Activated T-cell treated with anti-CD3 and anti-CD28 coated beads, Interleukin-2, amount 50 U/mL, for 24 hours (primary cell): Measurements from ENCODE around the gene FADS3.
A peak's percentile ranks its signal among the peaks of the same experiment; 100 is the strongest.

Source experiments
- DNase-seq: peaks from one replicate; pipeline ENCODE4 v3.0.0-alpha.2; 2020
- H3K27ac Mint-ChIP-seq: 2 replicates; pipeline ENCODE4 v1.8.0; 2020; ENCODE audit warnings: mild to moderate bottlenecking, mixed read lengths
- H3K27me3 Mint-ChIP-seq: 2 replicates; pipeline ENCODE4 v1.8.0; 2020; ENCODE audit warnings: mixed read lengths
- H3K36me3 Mint-ChIP-seq: 2 replicates; pipeline ENCODE4 v1.8.0; 2020; ENCODE audit warnings: low read depth, mixed read lengths
- H3K4me1 Mint-ChIP-seq: 2 replicates; pipeline ENCODE4 v1.8.0; 2020; ENCODE audit warnings: low read depth, mixed read lengths
- H3K4me3 Mint-ChIP-seq: 2 replicates; pipeline ENCODE4 v1.8.0; 2020; ENCODE audit warnings: mild to moderate bottlenecking, moderate library complexity, mixed read lengths
- H3K9me3 Mint-ChIP-seq: 2 replicates; pipeline ENCODE4 v1.8.0; 2020; ENCODE audit warnings: mixed read lengths

Gene FADS3

GRCh38 chr11:61908730-61909316, 17.5 kb upstream of the FADS3 start:
- Mint-ChIP-seq H3K27ac (no peak overlapping the region), H3K4me3 (no peak overlapping the region), H3K4me1 (no peaks in the 10 kb centered on the region), H3K27me3 (peaks cover 9% of the 10 kb centered on the region), H3K9me3 (no peaks in the 10 kb centered on the region), H3K36me3 (no peaks in the 10 kb centered on the region)
- no peak for DNase-seq

- Mint-ChIP-seq H3K27me3 (peaks cover 6% of the 10 kb centered on the region), H3K27ac (no peak overlapping the region)
Observed at GRCh38 chr11:61907871-61908729, 16.8 kb upstream of the FADS3 start.

GRCh38 chr11:61907282-61907681, 15.9 kb upstream of the FADS3 start:
- H3K9me3 Mint-ChIP-seq: no peaks in the 10 kb centered on the region
- no peaks in the 10 kb centered on the region for H3K4me1 Mint-ChIP-seq
- DNase-seq: no peak
- H3K36me3 Mint-ChIP-seq: no peaks in the 10 kb centered on the region
- H3K4me3 Mint-ChIP-seq: no peak overlapping the region
- no peak overlapping the region for H3K27ac Mint-ChIP-seq
- peaks cover 4% of the 10 kb centered on the region for H3K27me3 Mint-ChIP-seq

More at GRCh38 chr11:61907871-61908729, 16.8 kb upstream of the FADS3 start:
- no peaks in the 10 kb centered on the region for H3K9me3 Mint-ChIP-seq
- no peak for DNase-seq
- no peaks in the 10 kb centered on the region for H3K4me1 Mint-ChIP-seq
- H3K36me3 Mint-ChIP-seq: no peaks in the 10 kb centered on the region
- H3K4me3 Mint-ChIP-seq: no peak overlapping the region

- DNase-seq: no peak
- peaks cover 4% of the 10 kb centered on the region for H3K27me3 Mint-ChIP-seq
- H3K4me1 Mint-ChIP-seq: no peaks in the 10 kb centered on the region
- H3K27ac Mint-ChIP-seq: no peak overlapping the region
- H3K9me3 Mint-ChIP-seq: no peaks in the 10 kb centered on the region
- H3K4me3 Mint-ChIP-seq: no peak overlapping the region
- no peaks in the 10 kb centered on the region for H3K36me3 Mint-ChIP-seq
Observed at GRCh38 chr11:61906522-61906909, 15.2 kb upstream of the FADS3 start.

GRCh38 chr11:61905801-61906521, 14.6 kb upstream of the FADS3 start:
- Mint-ChIP-seq H3K4me3 (no peak overlapping the region), H3K27ac (no peak overlapping the region), H3K9me3 (no peaks in the 10 kb centered on the region), H3K4me1 (no peaks in the 10 kb centered on the region), H3K27me3 (peaks cover 4% of the 10 kb centered on the region), H3K36me3 (no peaks in the 10 kb centered on the region)
- DNase-seq: no peak

- no peak for DNase-seq
- H3K4me1 Mint-ChIP-seq: no peaks in the 10 kb centered on the region
- H3K27ac Mint-ChIP-seq: no peak overlapping the region
- H3K27me3 Mint-ChIP-seq: peaks cover 4% of the 10 kb centered on the region
- no peaks in the 10 kb centered on the region for H3K9me3 Mint-ChIP-seq
- H3K36me3 Mint-ChIP-seq: no peaks in the 10 kb centered on the region
- H3K4me3 Mint-ChIP-seq: no peak overlapping the region
Observed at GRCh38 chr11:61905067-61905696, 13.8 kb upstream of the FADS3 start.

GRCh38 chr11:61904539-61905048, 13.2 kb upstream of the FADS3 start:
- no peak overlapping the region for H3K27ac Mint-ChIP-seq
- no peak overlapping the region for H3K4me3 Mint-ChIP-seq

GRCh38 chr11:61903845-61904244, 12.5 kb upstream of the FADS3 start:
- peaks cover 4% of the 10 kb centered on the region for H3K27me3 Mint-ChIP-seq
- no peak overlapping the region for H3K27ac Mint-ChIP-seq
- no peak for DNase-seq
- no peak overlapping the region for H3K4me3 Mint-ChIP-seq
- no peaks in the 10 kb centered on the region for H3K9me3 Mint-ChIP-seq
- H3K4me1 Mint-ChIP-seq: peaks cover 7% of the 10 kb centered on the region
- no peaks in the 10 kb centered on the region for H3K36me3 Mint-ChIP-seq

More at GRCh38 chr11:61904539-61905048, 13.2 kb upstream of the FADS3 start:
- no peak for DNase-seq
- Mint-ChIP-seq H3K36me3 (no peaks in the 10 kb centered on the region), H3K9me3 (no peaks in the 10 kb centered on the region), H3K4me1 (no peaks in the 10 kb centered on the region), H3K27me3 (peaks cover 4% of the 10 kb centered on the region)

GRCh38 chr11:61902313-61902712, 11.0 kb upstream of the FADS3 start:
- Mint-ChIP-seq H3K27ac (no peak overlapping the region), H3K36me3 (no peaks in the 10 kb centered on the region), H3K9me3 (no peaks in the 10 kb centered on the region), H3K4me3 (no peak overlapping the region), H3K4me1 (peaks cover 8% of the 10 kb centered on the region), H3K27me3 (peaks cover 4% of the 10 kb centered on the region)
- no peak for DNase-seq

- Mint-ChIP-seq H3K4me3 (no peak overlapping the region), H3K27me3 (peaks cover 4% of the 10 kb centered on the region), H3K9me3 (no peaks in the 10 kb centered on the region), H3K27ac (no peak overlapping the region), H3K36me3 (no peaks in the 10 kb centered on the region), H3K4me1 (peaks cover 8% of the 10 kb centered on the region)
- no peak for DNase-seq
Observed at GRCh38 chr11:61901397-61901796, 10.1 kb upstream of the FADS3 start.

- peaks cover 4% of the 10 kb centered on the region for H3K27me3 Mint-ChIP-seq
- peaks cover 8% of the 10 kb centered on the region for H3K4me1 Mint-ChIP-seq
- no peak overlapping the region for H3K4me3 Mint-ChIP-seq
- no peaks in the 10 kb centered on the region for H3K9me3 Mint-ChIP-seq
- no peak for DNase-seq
- no peaks in the 10 kb centered on the region for H3K36me3 Mint-ChIP-seq
- no peak overlapping the region for H3K27ac Mint-ChIP-seq
Observed at GRCh38 chr11:61900251-61900650, 8.9 kb upstream of the FADS3 start.

GRCh38 chr11:61899146-61899841, 7.9 kb upstream of the FADS3 start:
- Mint-ChIP-seq H3K27ac (no peak overlapping the region), H3K4me1 (peaks cover 8% of the 10 kb centered on the region)
- peak; percentile 96 for DNase-seq

GRCh38 chr11:61898247-61898582, 6.9 kb upstream of the FADS3 start:
- no peaks in the 10 kb centered on the region for H3K36me3 Mint-ChIP-seq
- DNase-seq: peak; percentile 34
- no peaks in the 10 kb centered on the region for H3K9me3 Mint-ChIP-seq
- H3K4me1 Mint-ChIP-seq: peaks cover 10% of the 10 kb centered on the region
- H3K27ac Mint-ChIP-seq: no peak overlapping the region
- no peak overlapping the region for H3K4me3 Mint-ChIP-seq
- no peaks in the 10 kb centered on the region for H3K27me3 Mint-ChIP-seq

More at GRCh38 chr11:61899146-61899841, 7.9 kb upstream of the FADS3 start:
- no peak overlapping the region for H3K4me3 Mint-ChIP-seq
- no peaks in the 10 kb centered on the region for H3K9me3 Mint-ChIP-seq
- no peaks in the 10 kb centered on the region for H3K36me3 Mint-ChIP-seq
- peaks cover 4% of the 10 kb centered on the region for H3K27me3 Mint-ChIP-seq
